Progenitor cell of endocrine pancreas (in vitro differentiated cells): ENCODE measurements around the gene MAPK10. TPM values are rescaled to one million over a fixed set of nuclear protein-coding genes. Genes with fewer than 3 reads are reported as not detected.

Experiments used
- DNase-seq: peaks from one replicate; pipeline ENCODE4 v3.0.0; 2021; ENCODE audit warnings: low spot score; ENCODE audit not compliant: unreplicated experiment
- H3K27ac Mint-ChIP-seq: 2 replicates; pipeline ENCODE4 v1.8.0; 2021; ENCODE audit warnings: mild to moderate bottlenecking, moderate library complexity, mixed read lengths
- H3K27me3 Mint-ChIP-seq: 2 replicates; pipeline ENCODE4 v1.8.0; 2021; ENCODE audit warnings: mixed read lengths
- H3K36me3 Mint-ChIP-seq: 2 replicates; pipeline ENCODE4 v1.8.0; 2022; ENCODE audit warnings: mixed read lengths; ENCODE audit not compliant: insufficient read depth
- H3K4me1 Mint-ChIP-seq: 2 replicates; pipeline ENCODE4 v1.8.0; 2021; ENCODE audit warnings: low read depth, mixed read lengths
- H3K4me3 Mint-ChIP-seq: 2 replicates; pipeline ENCODE4 v1.8.0; 2021; ENCODE audit warnings: low read depth, mild to moderate bottlenecking, moderate library complexity, mixed read lengths
- H3K9me3 Mint-ChIP-seq: 2 replicates; pipeline ENCODE4 v1.8.0; 2021; ENCODE audit warnings: low read depth, mixed read lengths
- CTCF ChIP-seq: fragments of 200-600 bp; sonication (generic); IDR thresholded peaks from one replicate; pipeline ENCODE4 v1.5.0; 2021; ENCODE audit warnings: antibody characterized with exemption, mild to moderate bottlenecking; ENCODE audit not compliant: unreplicated experiment
- total RNA-seq: library from RNA; stranded (reverse); gene quantifications from 2 replicates; pipeline ENCODE4 v1.2.1, GENCODE V29; 2021

The MAPK10 gene
- total RNA-seq, 1 donor from 2014 or later = 21.4 TPM

GRCh38 chr4:86393749-86394148, 33.9 kb upstream of the MAPK10 start:
- Mint-ChIP-seq H3K4me3 (no peak overlapping the region), H3K27ac (no peak overlapping the region), H3K4me1 (no peaks in the 10 kb centered on the region)

DNA sequence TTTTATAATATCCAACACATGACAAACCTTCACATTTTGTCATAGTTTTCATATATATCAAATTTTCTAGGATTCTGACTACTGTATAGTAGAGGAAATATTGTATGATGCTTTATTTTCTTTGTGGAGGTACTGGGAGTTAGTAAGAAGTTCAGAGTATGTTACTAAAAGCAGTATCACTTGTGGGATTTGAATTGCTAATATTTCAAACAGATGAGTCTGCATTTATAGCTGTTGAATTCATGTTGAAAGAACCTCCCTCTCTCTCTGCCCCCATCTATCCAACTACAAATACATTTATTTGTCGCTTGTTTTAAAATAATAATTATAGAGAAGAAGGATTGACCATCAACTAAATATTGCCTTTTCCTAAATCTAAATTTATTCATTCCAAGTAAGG, 29.8 kb upstream of the MAPK10 start:
- no peak overlapping the region for H3K4me3 Mint-ChIP-seq
- H3K27me3 Mint-ChIP-seq = no peaks in the 10 kb centered on the region
- no peak overlapping the region for H3K27ac Mint-ChIP-seq
- no peaks in the 10 kb centered on the region for H3K9me3 Mint-ChIP-seq
- H3K36me3 Mint-ChIP-seq = no peaks in the 10 kb centered on the region
- no peak for TF ChIP-seq CTCF
- DNase-seq = no peak
- no peaks in the 10 kb centered on the region for H3K4me1 Mint-ChIP-seq

More at GRCh38 chr4:86393749-86394148, 33.9 kb upstream of the MAPK10 start:
- H3K27me3 Mint-ChIP-seq = no peaks in the 10 kb centered on the region
- TF ChIP-seq CTCF = no peak
- H3K9me3 Mint-ChIP-seq = no peaks in the 10 kb centered on the region
- DNase-seq = no peak
- no peaks in the 10 kb centered on the region for H3K36me3 Mint-ChIP-seq

GRCh38 chr4:86388252-86388651, 28.4 kb upstream of the MAPK10 start:
- H3K36me3 Mint-ChIP-seq = no peaks in the 10 kb centered on the region
- no peaks in the 10 kb centered on the region for H3K27me3 Mint-ChIP-seq
- DNase-seq = no peak
- H3K27ac Mint-ChIP-seq = no peak overlapping the region
- no peaks in the 10 kb centered on the region for H3K4me1 Mint-ChIP-seq
- H3K4me3 Mint-ChIP-seq = no peak overlapping the region
- H3K9me3 Mint-ChIP-seq = no peaks in the 10 kb centered on the region
- TF ChIP-seq CTCF = no peak

DNA sequence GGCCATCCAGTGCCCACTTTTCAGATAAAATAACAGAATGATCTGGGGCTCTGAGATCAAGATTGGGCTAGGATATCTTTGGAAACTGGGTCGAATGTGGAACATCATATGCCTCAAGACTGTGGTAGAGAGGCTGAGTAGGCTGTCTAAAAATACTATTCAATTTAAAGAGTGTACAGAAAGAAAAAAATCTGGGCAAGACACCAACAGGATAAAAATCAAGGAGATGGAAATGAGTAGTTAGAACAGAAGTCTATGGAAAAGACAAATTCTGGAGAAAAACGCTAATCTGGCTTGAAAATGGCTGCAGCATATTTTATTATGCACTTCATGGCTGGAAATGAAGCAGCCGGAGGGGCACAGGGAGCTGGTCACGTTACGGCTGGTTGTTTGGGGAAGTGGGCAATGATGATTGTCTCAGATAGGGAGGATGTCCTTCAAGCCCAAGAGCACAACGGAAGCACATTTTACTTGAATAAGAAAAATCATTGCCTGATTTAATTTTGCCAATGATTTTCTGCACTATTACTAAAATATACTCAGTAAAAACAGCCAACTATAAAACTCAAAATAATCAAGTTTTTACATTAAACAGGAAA, 27.1 kb upstream of the MAPK10 start:
- no peak overlapping the region for H3K4me3 Mint-ChIP-seq
- H3K36me3 Mint-ChIP-seq = no peaks in the 10 kb centered on the region
- H3K27ac Mint-ChIP-seq = no peak overlapping the region
- H3K4me1 Mint-ChIP-seq = no peaks in the 10 kb centered on the region
- no peak for DNase-seq
- TF ChIP-seq CTCF = no peak
- H3K27me3 Mint-ChIP-seq = no peaks in the 10 kb centered on the region
- H3K9me3 Mint-ChIP-seq = no peaks in the 10 kb centered on the region

- no peak for TF ChIP-seq CTCF
- no peaks in the 10 kb centered on the region for H3K36me3 Mint-ChIP-seq
- no peak overlapping the region for H3K27ac Mint-ChIP-seq
- peaks cover 2% of the 10 kb centered on the region for H3K27me3 Mint-ChIP-seq
- H3K4me1 Mint-ChIP-seq = no peaks in the 10 kb centered on the region
- DNase-seq = no peak
- H3K9me3 Mint-ChIP-seq = no peaks in the 10 kb centered on the region
- no peak overlapping the region for H3K4me3 Mint-ChIP-seq
These were observed 26.3 kb upstream of the MAPK10 start for GRCh38 chr4:86386201-86386600.
